ENCODE results near the gene SF3B6. TPM values are rescaled to one million over a fixed set of nuclear protein-coding genes. Genes with fewer than 3 reads are reported as not detected.
A peak's percentile ranks its signal among the peaks of the same experiment; 100 is the strongest.

SF3B6 gene
- total and polyA plus RNA-seq, 9 of the 15 experiments (the other 6 are each of a cell fraction or from before 2014, with no cell fraction given) = 146 to 591 (median 295) TPM

GRCh38 chr2:24075915-24076848, at the start of gene SF3B6 (continued):
- TF ChIP-seq NR2C2 (CRISPR knock-in tag; IDR thresholded peaks at IDR 0.05) (peak; percentile 93), NR2C2 (tag; IDR thresholded peaks at IDR 0.05) (peak; percentile 99), HDGF (IDR thresholded peaks at IDR 0.05) (no peak), ASH1L (IDR thresholded peaks at IDR 0.05; ENCODE audit: borderline replicate concordance, low read depth, partially characterized antibody) (peak; percentile 68), THRAP3 (IDR thresholded peaks at IDR 0.05; ENCODE audit: borderline replicate concordance) (no peak), ZNF277 (CRISPR knock-in tag; IDR thresholded peaks at IDR 0.05; ENCODE audit: borderline replicate concordance) (no peak), KDM4B (IDR thresholded peaks at IDR 0.05; ENCODE audit: borderline replicate concordance in 2 of 2, low read depth in 1 of 2) (peak in 1 of 2 experiments; percentile 96; a peak in 2 of 4 replicates), RBM15 (IDR thresholded peaks at IDR 0.05; ENCODE audit: insufficient read depth, low read length) (no peak), ZBTB7A (IDR thresholded peaks at IDR 0.05; ENCODE audit: borderline replicate concordance, control insufficient read depth, low read depth, low read length) (peak; percentile 67; the same call in 1 of the 2 replicates), SIN3B (IDR thresholded peaks at IDR 0.05; ENCODE audit: low read depth) (peak; percentile 93), ESRRB (CRISPR knock-in tag; IDR thresholded peaks at IDR 0.05; ENCODE audit: borderline replicate concordance) (no peak), STAT5B (CRISPR knock-in tag; IDR thresholded peaks at IDR 0.05) (no peak), ATF1 (CRISPR knock-in tag; IDR thresholded peaks at IDR 0.05) (peak; percentile 91), ATF1 (tag; IDR thresholded peaks at IDR 0.05) (peak; percentile 99), ZNF318 (IDR thresholded peaks at IDR 0.05; ENCODE audit: borderline replicate concordance in 1 of 2, low read depth in 1 of 2) (no peak; a peak in 1 of 4 replicates), ZNF324 (CRISPR knock-in tag; IDR thresholded peaks at IDR 0.05) (no peak), ZKSCAN1 (IDR thresholded peaks at IDR 0.05; ENCODE audit: low read depth, low read length) (peak; percentile 76; the same call in 1 of the 2 replicates), ZNF583 (CRISPR knock-in tag; IDR thresholded peaks at IDR 0.05) (no peak)

All from K562 (cell line).